AG20443 (cell line): ENCODE measurements around the gene HMGA1.

Experiments used
- DNase-seq: peaks from one replicate; pipeline ENCODE4 v3.0.0; 2012; ENCODE audit warnings: low spot score, mixed read lengths

HMGA1 gene

DNA sequence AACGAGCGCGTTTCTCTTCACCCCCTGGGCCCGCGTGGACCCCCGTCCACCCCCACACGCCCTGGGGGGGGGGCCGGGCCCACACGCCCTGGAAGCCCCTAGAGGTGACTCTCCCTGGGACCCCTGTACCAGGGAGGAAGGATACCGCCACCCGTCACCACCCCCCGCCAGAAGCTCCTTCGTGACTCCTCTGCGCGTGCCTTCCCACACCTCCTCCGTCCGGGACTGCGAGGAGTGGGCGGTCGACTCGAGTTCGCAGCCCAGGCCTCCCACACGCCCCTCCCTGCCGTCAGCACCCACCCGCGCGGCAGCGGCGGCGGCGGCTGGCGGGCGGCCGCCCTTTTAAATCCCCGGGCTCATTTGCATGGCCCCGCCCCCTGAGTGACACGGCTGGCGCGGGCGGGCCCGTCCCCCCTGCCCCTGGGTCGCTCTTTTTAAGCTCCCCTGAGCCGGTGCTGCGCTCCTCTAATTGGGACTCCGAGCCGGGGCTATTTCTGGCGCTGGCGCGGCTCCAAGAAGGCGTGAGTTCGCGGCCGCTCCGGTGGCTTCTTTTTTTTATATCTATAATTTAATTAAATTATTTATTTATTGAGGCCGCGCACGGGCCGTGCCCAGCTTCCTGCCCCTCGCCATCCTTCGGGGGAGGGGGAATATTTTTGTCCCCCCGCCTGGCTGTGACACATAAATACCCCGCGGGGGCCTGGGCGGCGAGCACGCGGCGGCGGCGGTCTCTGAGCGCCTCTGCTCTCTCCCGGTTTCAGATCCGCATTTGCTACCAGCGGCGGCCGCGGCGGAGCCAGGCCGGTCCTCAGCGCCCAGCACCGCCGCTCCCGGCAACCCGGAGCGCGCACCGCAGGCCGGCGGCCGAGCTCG, at the start of gene HMGA1:
TSS of gene HMGA1 (plus strand) at position 431 of the 873 bp plus-strand sequence. CDS start 3,908 bp downstream, outside the sequence.
- DNase-seq, result peak; percentile 92

- DNase-seq, result no peak
These were observed 46.7 kb upstream of the HMGA1 start for GRCh38 chr6:34189806-34190503.

DNA sequence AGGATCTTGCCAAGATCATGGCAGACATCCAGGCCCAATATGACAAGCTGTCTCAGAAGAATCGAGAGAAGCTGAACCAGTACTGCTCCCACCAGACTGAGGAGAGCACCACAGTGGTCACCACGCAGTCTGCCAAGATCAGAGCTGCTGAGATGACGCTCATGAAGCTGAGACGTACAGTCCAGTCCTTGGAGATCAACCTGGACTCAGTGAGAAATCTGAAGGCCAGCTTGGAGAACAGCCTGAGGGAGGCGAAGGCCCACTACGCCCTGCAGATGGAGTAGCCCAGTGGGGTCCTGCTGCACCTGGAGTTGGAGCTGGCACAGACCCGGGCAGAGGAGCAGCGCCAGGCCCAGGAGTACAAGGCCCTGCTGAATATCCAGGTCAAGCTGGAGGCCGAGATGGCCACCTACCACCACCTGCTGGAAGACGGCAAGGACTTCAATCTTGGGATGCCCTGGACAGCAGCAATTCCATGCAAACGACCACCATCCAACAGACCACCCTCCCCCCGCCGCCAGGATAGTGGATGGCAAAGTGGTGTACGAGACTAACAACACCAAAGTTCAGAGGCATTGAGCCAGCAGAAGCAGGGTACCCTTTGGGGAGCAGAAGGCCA, 46.1 kb upstream of the HMGA1 start:
- no peak for DNase-seq

- DNase-seq, result no peak
These were observed 41.9 kb upstream of the HMGA1 start for GRCh38 chr6:34194772-34195171.

DNA sequence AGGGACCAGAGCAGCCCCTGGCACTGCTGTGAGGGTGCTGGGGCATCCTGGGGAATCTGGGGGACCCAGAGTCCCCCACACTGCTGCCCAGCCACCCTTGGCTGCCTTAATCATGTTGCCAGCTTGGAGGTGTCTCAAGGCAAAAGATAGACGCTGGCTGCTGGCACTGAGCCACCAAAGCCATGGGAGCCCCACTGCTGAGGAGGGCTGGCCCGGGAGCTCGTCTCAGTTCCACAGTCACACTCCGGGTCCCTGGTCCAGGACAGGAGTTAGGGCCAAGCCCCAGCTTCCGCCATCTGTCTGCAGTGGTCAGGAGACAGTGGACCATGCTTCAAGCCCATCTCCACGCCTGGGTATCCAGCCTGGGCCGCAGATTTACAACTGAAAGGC, 41.0 kb upstream of the HMGA1 start:
- peak; percentile 10 for DNase-seq

GRCh38 chr6:34196116-34196832, 40.4 kb upstream of the HMGA1 start:
- peak; percentile 96 for DNase-seq

- DNase-seq, result no peak
These were observed 39.9 kb upstream of the HMGA1 start for GRCh38 chr6:34196833-34197195.

DNA sequence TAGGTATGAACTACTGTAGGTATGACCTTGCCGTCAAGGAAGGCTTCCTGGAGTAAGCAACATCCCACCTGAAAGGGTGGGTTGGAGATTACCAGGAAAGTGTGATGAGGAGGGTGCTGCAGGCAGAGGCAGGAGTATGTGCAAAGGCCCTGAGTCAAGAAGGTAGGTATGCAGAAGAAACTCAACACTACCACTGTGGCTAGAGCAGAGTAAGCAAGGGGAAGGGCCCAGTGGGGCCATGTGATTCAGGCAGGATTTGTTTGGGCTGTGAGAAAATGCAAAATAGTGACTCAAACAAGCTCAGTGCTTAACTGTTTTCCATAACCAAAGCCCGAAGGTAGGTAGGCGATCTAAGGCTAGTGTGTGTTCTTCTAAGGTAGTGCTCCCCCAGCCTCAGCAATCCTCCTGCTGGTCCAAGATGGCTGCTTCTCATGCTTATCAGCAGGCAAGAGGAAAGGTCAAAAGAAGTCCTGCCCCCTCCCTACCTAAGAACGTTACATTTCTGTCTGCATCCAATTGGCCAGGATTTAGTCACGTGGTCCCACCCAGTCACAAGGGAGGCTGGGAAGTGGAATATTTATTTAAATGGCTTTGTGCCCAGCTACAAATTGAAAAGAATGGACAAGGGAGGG, 36.2 kb upstream of the HMGA1 start:
- DNase-seq, result no peak

GRCh38 chr6:34201455-34202107, 35.1 kb upstream of the HMGA1 start:
- no peak for DNase-seq

- DNase-seq, result no peak
These were observed 34.1 kb upstream of the HMGA1 start for GRCh38 chr6:34202329-34203201.

DNA sequence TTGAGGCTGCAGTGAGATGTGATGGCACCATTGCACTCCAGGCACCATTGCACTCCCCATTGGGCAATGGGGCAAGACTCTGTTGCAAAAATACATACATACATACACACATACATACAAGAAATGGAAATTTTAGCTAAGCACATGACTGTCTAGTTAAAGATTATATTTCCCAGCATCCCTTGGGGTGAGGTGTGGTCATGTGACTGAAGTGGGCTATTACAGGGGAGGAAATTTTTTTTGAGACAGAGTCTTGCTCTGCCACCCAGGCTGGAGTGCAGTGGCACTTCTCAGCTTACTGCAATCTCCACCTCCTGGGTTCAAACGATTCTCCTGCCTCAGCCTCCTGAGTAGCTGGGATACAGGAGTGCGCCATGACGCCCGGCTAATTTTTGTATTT, 32.0 kb upstream of the HMGA1 start:
- DNase-seq, result no peak

DNA sequence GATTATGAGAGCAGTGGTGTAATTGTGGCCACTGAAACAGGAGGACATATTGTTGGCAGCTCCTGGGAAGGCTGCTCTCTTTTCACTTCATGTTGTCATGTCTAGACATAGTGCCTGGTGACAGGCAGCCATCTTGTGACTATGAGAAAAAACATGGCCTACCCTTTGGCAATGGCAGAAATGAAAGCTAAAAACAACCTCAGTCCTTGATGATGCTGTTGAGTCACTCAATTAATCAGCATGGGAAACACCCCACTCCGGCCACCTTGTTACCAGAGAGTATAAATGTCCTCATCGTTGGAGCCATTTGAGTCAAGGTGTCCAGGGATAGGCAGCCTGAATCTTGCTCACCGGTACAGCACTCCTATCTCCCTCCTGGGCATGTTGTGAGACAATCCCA, 31.2 kb upstream of the HMGA1 start:
- DNase-seq, result no peak

GRCh38 chr6:34205916-34206315, 30.8 kb upstream of the HMGA1 start:
- DNase-seq, result no peak

DNA sequence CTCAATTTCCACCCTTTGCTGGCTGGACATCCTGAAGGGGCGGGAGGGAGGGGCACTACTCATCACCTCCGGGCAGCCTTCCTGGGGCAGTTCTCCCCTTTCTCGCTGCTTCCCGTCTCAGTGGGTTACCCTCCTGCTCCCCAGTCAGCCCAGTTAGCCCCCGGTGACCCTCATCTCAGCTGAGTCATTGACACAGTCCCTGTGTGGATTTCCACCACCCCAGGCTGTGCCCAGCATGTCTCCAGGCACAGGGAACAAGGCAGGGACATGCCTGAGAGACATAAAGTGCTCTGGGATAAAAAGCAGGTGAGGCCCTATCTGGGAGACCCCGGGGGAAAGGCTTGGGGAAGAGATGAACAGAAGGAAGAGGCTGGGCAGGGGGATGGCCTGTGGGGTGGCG, 29.9 kb upstream of the HMGA1 start:
- DNase-seq, result no peak

DNA sequence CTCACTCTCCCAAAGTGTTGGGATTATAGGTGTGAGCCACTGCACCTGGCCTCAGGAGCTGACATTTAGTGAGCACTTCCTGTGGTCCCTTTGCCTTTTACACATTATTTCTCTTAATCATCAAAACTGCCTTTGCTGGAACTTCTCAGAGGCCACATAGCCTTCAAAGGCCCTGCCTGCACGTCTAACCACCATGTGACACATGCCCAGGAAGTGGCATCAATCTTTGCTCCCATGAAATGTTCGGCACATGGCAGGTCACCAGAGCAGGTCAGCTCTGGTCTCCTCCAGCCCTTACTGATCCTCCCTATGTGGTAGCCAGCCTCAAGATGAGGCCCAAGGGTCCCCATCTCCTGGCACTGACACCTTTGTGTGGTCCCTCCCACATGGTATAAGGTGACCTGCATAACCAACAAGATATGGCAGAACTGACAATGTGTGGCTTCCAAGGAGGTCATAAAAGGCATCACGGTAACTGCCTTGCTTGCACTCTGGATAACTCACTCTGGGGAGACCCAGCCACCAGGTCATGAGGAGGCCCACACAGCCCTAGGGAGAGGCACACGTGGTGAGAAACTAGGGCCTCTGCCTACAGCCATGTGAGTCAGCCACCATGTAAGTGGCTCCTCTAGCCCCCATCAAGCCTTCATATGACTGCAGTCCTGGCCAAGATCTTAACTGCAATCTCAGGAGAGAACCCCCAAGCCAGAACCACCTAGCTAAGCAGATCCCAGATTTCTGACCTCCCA, 28.8 kb upstream of the HMGA1 start:
- no peak for DNase-seq

DNA sequence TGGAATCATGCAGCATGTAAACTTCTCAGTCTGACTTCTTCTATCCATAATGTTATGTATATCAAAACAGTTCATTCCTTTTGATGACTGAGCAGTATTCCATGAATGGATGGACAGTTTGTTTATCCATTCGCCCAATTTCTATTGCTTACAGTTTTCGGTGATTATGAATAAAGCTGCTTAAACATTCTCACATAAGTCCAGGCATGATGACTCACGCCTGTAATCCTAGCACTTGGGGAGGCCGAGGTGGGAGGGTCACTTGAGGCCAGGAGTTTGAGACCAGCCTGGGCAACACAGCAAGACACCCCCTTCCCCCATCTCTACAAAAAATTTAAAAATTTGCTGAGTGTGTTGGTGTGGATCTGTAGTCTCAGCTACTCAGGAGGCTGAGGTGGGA, 22.9 kb upstream of the HMGA1 start:
- DNase-seq, result no peak

DNA sequence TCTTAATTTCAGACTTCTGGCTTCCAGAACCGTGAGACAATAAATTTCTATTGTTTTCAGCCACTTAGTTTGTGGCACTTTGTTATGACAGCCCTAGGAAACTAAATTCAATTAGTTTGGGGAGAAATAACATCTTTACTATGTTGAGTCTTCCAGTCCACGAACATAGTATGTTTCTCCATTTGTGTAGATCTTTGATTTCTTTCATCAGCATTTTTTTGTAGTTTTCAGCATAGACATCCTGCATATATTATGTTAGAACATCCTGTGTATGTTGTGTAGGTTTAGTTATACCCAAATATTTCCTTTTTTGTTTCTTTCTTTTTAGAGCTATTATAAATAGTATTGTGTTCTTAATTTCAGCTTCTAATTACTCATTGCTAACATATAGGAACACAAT, 18.0 kb upstream of the HMGA1 start:
- DNase-seq, result no peak

- DNase-seq, result no peak
These were observed 13.2 kb upstream of the HMGA1 start for GRCh38 chr6:34223381-34223955.
